HepG2 (cell line): ENCODE measurements around the gene OCLN. TPM values are rescaled to one million over a fixed set of nuclear protein-coding genes. Genes with fewer than 3 reads are reported as not detected.
"Not testable (repeated sequence)": the region's sequence is repeated elsewhere in the genome, so short reads cannot be mapped to it uniquely, and the experiment has no call there.

ENCODE experiments used
- BCL6 ChIP-seq: IDR thresholded peaks from 2 replicates; pipeline ENCODE4 v1.6.1; 2016; ENCODE audit warnings: missing genetic modification reagents, missing compliant biosample characterization
- EP300 ChIP-seq, 3 experiments: sonication (generic) in 1 of 3; formaldehyde crosslinking in 1 of 3; IDR thresholded peaks; 2 replicates each; pipeline versions ENCODE4 v1.5.1 to v1.6.1; 2011 to 2020; ENCODE audit warnings: low read depth in 2 of 3, low read length in 2 of 3, borderline replicate concordance in 1 of 3, improper control_type of control experiment in 1 of 3, mild to moderate bottlenecking in 1 of 3, missing genetic modification reagents in 1 of 3, moderate library complexity in 1 of 3
- FOXA3 ChIP-seq: IDR thresholded peaks from 2 replicates; pipeline ENCODE4 v1.6.1; 2016; ENCODE audit warnings: missing genetic modification reagents, missing compliant biosample characterization
- GATAD2A ChIP-seq: IDR thresholded peaks from 2 replicates; pipeline ENCODE4 v1.6.1; 2016
- HNF4A ChIP-seq: sonication (generic); formaldehyde crosslinking; IDR thresholded peaks from 2 replicates; pipeline ENCODE4 v1.4.0; 2020; ENCODE audit warnings: missing genetic modification reagents
- NCOA2 ChIP-seq: sonication (generic); formaldehyde crosslinking; IDR thresholded peaks from 2 replicates; pipeline ENCODE4 v1.8.0; 2022; ENCODE audit warnings: inconsistent platforms
- SALL1 ChIP-seq: sonication (generic); formaldehyde crosslinking; IDR thresholded peaks from 2 replicates; pipeline ENCODE4 v1.8.0; 2022; ENCODE audit warnings: mild to moderate bottlenecking, missing genetic modification reagents
- SOX13 ChIP-seq, 3 experiments: fragments of 450-650 bp in 1 of 3; sonication (generic) in 1 of 3; formaldehyde crosslinking in 1 of 3; IDR thresholded peaks in 2 of 3; conservative IDR thresholded peaks in 1 of 3; 2 replicates each; pipeline versions ENCODE4 v1.5.0 to v1.6.1; 2016 to 2020; ENCODE audit warnings: antibody characterized with exemption in 1 of 3, mild to moderate bottlenecking in 1 of 3, missing compliant biosample characterization in 1 of 3, missing genetic modification reagents in 1 of 3, moderate library complexity in 1 of 3
- SOX5 ChIP-seq: IDR thresholded peaks from 2 replicates; pipeline ENCODE4 v1.6.1; 2016; ENCODE audit warnings: borderline replicate concordance
- SOX6 ChIP-seq, 2 experiments: fragments of 450-650 bp in 1 of 2; sonication (generic) in 1 of 2; formaldehyde crosslinking in 1 of 2; IDR thresholded peaks; 2 replicates each; pipeline versions ENCODE4 v1.4.0 to v1.6.1; 2017 to 2020; ENCODE audit warnings: antibody characterized with exemption in 1 of 2, mild to moderate bottlenecking in 1 of 2, missing genetic modification reagents in 1 of 2
- ZMYM3 ChIP-seq: sonication (generic); formaldehyde crosslinking; IDR thresholded peaks from 2 replicates; pipeline ENCODE4 v1.5.1; 2020; ENCODE audit warnings: mild to moderate bottlenecking, missing genetic modification reagents
- ZNF362 ChIP-seq: sonication (generic); formaldehyde crosslinking; IDR thresholded peaks from 2 replicates; pipeline ENCODE4 v1.4.0; 2020; ENCODE audit warnings: missing genetic modification reagents, mild to moderate bottlenecking, borderline replicate concordance
- ZNF770 ChIP-seq: sonication (generic); formaldehyde crosslinking; IDR thresholded peaks from 2 replicates; pipeline ENCODE4 v1.5.0; 2020; ENCODE audit warnings: mild to moderate bottlenecking, missing genetic modification reagents
- polyA plus RNA-seq, 8 experiments: library from polyadenylated mRNA; depleted of rRNA in 3 of 8; stranded (reverse) in 7 of 8; unstranded in 1 of 8; fragments of >200 nt; fragmentation: Illumina TruSeq in 4 of 8; extraction: Trizol in 4 of 8; gene quantifications; 2 replicates each; pipeline versions ENCODE4 v1.2.1 to v1.2.3, GENCODE V29; 2011 to 2016; ENCODE audit warnings: low read depth in 4 of 8, missing spikeins in 1 of 8, mixed read lengths in 1 of 8; ENCODE audit not compliant: insufficient read depth in 1 of 8
- total RNA-seq, 5 experiments: library from RNA; depleted of rRNA; stranded (reverse); fragments of >200 nt; fragmentation: Illumina TruSeq; extraction: Trizol; gene quantifications; 2 replicates each; pipeline ENCODE4 v1.2.3, GENCODE V29; 2016; ENCODE audit warnings: low read depth in 1 of 5
- TF ChIP-seq, protein P1 (sequence below): IDR thresholded peaks from 2 replicates; pipeline ENCODE4 v1.4.0; 2020; ENCODE audit warnings: mild to moderate bottlenecking, missing genetic modification reagents
- TF ChIP-seq, protein P2 (sequence below): sonication (generic); formaldehyde crosslinking; IDR thresholded peaks from 2 replicates; pipeline ENCODE4 v1.4.0; 2020; ENCODE audit warnings: mild to moderate bottlenecking, missing genetic modification reagents, borderline replicate concordance

Gene OCLN
- total and polyA plus RNA-seq, 2 of the 13 experiments (the other 11 are each of a cell fraction or from before 2014, with no cell fraction given) = 24.1 to 34.8 TPM

- TF ChIP-seq, protein P1, sequence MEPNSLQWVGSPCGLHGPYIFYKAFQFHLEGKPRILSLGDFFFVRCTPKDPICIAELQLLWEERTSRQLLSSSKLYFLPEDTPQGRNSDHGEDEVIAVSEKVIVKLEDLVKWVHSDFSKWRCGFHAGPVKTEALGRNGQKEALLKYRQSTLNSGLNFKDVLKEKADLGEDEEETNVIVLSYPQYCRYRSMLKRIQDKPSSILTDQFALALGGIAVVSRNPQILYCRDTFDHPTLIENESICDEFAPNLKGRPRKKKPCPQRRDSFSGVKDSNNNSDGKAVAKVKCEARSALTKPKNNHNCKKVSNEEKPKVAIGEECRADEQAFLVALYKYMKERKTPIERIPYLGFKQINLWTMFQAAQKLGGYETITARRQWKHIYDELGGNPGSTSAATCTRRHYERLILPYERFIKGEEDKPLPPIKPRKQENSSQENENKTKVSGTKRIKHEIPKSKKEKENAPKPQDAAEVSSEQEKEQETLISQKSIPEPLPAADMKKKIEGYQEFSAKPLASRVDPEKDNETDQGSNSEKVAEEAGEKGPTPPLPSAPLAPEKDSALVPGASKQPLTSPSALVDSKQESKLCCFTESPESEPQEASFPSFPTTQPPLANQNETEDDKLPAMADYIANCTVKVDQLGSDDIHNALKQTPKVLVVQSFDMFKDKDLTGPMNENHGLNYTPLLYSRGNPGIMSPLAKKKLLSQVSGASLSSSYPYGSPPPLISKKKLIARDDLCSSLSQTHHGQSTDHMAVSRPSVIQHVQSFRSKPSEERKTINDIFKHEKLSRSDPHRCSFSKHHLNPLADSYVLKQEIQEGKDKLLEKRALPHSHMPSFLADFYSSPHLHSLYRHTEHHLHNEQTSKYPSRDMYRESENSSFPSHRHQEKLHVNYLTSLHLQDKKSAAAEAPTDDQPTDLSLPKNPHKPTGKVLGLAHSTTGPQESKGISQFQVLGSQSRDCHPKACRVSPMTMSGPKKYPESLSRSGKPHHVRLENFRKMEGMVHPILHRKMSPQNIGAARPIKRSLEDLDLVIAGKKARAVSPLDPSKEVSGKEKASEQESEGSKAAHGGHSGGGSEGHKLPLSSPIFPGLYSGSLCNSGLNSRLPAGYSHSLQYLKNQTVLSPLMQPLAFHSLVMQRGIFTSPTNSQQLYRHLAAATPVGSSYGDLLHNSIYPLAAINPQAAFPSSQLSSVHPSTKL = 0 out of 2 replicates have a peak, but pooled peaks have one; percentile 32
- TF ChIP-seq ZMYM3 (CRISPR knock-in tag) = peak; percentile 56; the same call in 1 of the 2 replicates
- TF ChIP-seq GATAD2A = peak; percentile 43
- 0 out of 2 replicates have a peak, but pooled peaks have one; percentile 19 for TF ChIP-seq BCL6 (CRISPR knock-in tag)
- TF ChIP-seq, protein P2, sequence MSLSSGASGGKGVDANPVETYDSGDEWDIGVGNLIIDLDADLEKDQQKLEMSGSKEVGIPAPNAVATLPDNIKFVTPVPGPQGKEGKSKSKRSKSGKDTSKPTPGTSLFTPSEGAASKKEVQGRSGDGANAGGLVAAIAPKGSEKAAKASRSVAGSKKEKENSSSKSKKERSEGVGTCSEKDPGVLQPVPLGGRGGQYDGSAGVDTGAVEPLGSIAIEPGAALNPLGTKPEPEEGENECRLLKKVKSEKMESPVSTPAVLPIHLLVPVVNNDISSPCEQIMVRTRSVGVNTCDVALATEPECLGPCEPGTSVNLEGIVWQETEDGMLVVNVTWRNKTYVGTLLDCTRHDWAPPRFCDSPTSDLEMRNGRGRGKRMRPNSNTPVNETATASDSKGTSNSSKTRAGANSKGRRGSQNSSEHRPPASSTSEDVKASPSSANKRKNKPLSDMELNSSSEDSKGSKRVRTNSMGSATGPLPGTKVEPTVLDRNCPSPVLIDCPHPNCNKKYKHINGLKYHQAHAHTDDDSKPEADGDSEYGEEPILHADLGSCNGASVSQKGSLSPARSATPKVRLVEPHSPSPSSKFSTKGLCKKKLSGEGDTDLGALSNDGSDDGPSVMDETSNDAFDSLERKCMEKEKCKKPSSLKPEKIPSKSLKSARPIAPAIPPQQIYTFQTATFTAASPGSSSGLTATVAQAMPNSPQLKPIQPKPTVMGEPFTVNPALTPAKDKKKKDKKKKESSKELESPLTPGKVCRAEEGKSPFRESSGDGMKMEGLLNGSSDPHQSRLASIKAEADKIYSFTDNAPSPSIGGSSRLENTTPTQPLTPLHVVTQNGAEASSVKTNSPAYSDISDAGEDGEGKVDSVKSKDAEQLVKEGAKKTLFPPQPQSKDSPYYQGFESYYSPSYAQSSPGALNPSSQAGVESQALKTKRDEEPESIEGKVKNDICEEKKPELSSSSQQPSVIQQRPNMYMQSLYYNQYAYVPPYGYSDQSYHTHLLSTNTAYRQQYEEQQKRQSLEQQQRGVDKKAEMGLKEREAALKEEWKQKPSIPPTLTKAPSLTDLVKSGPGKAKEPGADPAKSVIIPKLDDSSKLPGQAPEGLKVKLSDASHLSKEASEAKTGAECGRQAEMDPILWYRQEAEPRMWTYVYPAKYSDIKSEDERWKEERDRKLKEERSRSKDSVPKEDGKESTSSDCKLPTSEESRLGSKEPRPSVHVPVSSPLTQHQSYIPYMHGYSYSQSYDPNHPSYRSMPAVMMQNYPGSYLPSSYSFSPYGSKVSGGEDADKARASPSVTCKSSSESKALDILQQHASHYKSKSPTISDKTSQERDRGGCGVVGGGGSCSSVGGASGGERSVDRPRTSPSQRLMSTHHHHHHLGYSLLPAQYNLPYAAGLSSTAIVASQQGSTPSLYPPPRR (CRISPR knock-in tag) = peak; percentile 26; the same call in 1 of the 2 replicates
- TF ChIP-seq NCOA2 (CRISPR knock-in tag) = peak; percentile 34; the same call in 1 of the 2 replicates
- peak; percentile 76 for TF ChIP-seq SALL1
- TF ChIP-seq SOX6 (IDR thresholded peaks at IDR 0.05); SOX13 (IDR thresholded peaks at IDR 0.05); EP300 (CRISPR knock-in tag; IDR thresholded peaks at IDR 0.05; ENCODE audit: borderline replicate concordance): not testable (repeated sequence)
- peak; percentile 90 for TF ChIP-seq SOX6 (CRISPR knock-in tag; IDR thresholded peaks at IDR 0.05)
- peak; percentile 33; the same call in 1 of the 2 replicates for TF ChIP-seq FOXA3 (CRISPR knock-in tag)
- peak; percentile 49 for TF ChIP-seq HNF4A (CRISPR knock-in tag)
- TF ChIP-seq SOX5 = 0 out of 2 replicates have a peak, but pooled peaks have one; percentile 9
- peak; percentile 92 for TF ChIP-seq ZNF770 (CRISPR knock-in tag)
- peak; percentile 54; the same call in 1 of the 2 replicates for TF ChIP-seq ZNF362 (CRISPR knock-in tag)
- TF ChIP-seq SOX13 (CRISPR knock-in tag; conservative IDR thresholded peaks at IDR 0.05 in 1 of 2, IDR thresholded peaks at IDR 0.05 in 1 of 2) = peak in 1 of 2 experiments; percentile 74; a peak in 2 of 4 replicates
- peak in 1 of 2 experiments; percentile 70; a peak in 1 of 4 replicates for TF ChIP-seq EP300 (IDR thresholded peaks at IDR 0.05; ENCODE audit: low read depth in 2 of 2, low read length in 2 of 2)
These were observed 20.0 kb upstream of the OCLN start (continued) for GRCh38 chr5:69472535-69473143.
